HG03103 (cell line): ENCODE data around the gene SLC14A1.

Source experiments
- ATAC-seq: cut with Tn5 transposase; IDR thresholded peaks from one replicate; pipeline ENCODE4 v1.9.1; 2021; ENCODE audit warnings: low read depth; ENCODE audit not compliant: unreplicated experiment

The SLC14A1 gene

GRCh38 chr18:45723567-45724355 lies at the start of gene SLC14A1:
Gene SLC14A1 (plus strand): TSS chr18:45724181. CDS start chr18:45730321, 6,140 bp downstream.
- ATAC-seq: no peak

DNA sequence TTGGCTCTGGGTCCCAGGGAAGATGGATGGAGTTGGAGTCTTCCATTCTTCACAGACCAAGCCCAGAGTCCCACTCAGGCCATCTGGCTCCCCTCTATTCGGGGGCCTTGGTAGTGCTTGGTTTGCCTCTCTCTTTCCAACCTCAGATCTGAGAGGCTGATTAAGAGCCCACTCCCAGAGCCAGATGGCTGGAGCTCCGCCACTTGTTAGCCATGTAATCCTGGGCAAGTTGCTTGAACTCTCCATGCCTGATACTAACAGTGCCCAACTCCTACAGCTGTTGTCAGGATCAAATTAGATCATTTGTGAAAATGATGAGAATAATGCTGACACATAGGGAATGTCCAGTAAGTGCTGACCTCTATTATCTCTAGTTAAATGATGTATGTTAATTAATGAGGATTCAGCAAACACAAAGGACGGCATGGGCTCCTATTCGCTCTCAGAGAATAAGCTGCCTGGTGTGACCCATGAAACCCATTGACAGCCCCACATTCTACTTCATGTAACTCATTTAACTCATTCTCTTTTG lies 46.6 kb upstream of the SLC14A1 start:
- ATAC-seq: no peak

GRCh38 chr18:45678441-45678840 lies 45.5 kb upstream of the SLC14A1 start:
- ATAC-seq: no peak

DNA sequence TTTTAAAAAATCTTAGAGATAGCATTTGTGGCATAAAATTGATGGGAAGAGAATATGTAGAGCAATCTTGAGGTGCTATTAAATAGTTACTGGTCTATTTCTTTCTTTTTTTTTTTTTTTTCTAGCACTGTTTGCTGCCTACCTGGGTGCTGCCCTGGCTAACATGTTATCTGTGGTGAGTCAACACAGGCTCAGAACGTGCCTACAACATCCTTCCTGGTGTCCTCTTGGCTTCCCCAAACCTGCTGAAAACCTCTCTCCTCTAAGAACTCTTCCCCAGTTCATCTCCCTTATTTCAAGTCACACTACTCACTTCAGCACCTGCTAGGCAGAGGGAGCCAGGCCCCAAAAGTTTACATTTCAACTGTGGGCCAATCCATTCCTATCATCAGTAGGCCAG lies 45.1 kb upstream of the SLC14A1 start:
- ATAC-seq: no peak

DNA sequence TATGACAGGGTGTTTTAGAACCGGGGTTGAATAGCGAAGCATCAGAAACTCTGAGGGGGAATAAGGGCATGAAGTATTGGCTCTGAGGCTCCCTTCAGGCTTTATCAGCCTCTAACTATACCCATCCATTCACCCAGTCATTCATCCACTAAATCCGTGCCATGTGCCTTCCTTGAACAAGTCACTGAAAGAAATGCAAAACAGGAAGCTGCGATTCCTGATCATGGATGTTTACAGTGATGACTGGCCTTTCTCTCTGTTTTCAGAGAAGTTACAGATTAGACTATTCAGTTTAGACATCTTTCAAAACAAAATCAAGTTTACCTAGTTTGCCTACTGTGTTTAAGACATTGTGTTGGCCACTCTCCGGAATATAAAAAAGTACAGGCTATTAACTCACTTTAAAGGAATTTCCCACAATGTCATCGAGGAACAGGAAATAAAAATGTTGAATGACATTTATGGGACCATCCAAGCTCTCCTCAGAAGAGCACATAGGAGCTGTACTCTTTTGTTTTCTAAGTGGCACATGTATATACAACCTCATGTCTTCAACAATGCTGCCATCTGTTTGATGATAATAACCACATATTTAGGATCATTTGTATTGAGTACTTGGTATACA lies 43.8 kb upstream of the SLC14A1 start:
- ATAC-seq: no peak

GRCh38 chr18:45682181-45682580 lies 41.8 kb upstream of the SLC14A1 start:
- ATAC-seq: no peak

DNA sequence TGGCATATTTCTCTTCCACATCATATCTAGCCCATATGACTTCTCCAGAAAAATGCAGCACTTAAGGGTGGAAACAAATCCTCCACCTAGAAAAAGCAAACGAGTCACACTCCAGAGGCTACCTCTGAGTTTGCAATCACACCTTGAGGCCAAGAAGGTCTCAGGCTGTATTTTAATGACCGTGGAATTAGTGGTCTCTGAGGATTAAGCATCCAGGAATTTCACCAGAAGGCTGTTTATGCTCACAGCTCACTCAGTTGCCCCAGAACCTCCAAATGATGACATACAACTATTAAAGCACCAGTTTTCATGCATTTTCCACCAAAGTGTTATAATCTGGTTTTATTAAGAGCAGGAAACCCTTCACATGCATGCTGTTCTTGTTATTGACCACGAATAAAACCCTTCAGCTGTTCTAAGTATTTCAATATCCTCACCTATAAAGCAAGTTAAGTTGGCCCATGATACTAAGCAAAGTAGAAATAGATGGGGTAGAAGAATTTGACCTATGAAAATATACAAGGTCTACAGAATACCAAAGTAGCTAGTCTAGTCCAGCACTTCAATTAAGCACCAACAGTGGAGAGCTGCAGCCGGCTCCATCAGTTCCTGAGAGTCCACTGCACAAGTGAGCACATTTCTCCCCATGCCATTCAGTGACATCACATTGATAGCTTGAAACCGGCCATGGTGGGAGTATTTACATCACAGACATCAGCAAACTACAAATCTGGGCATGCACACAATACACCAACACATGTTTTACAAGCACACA lies 39.5 kb upstream of the SLC14A1 start:
- no peak for ATAC-seq

GRCh38 chr18:45686891-45687611 lies 36.9 kb upstream of the SLC14A1 start:
- ATAC-seq: peak; percentile 81

- peak; percentile 33 for ATAC-seq
These were observed 36.4 kb upstream of the SLC14A1 start for GRCh38 chr18:45687621-45688020.

DNA sequence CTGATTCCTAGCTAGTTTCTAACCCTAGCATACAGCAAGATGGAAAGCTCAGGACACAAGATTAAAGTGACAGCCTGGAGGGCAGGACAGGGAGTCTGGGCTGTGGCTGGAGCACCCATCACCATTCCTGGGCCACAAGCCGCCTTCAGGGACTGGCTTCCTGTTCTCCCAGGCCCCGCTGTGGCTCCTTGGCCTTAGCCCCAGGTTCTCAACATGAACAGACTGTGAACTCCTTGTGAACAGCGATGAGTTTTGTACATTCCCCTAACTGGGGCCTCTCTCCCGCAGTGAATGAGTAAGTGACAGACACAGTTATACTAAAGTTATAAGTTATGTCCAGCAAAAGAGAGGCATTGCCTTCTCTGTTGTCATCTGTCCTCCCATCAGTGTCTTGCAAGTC lies 35.9 kb upstream of the SLC14A1 start:
- ATAC-seq: no peak

DNA sequence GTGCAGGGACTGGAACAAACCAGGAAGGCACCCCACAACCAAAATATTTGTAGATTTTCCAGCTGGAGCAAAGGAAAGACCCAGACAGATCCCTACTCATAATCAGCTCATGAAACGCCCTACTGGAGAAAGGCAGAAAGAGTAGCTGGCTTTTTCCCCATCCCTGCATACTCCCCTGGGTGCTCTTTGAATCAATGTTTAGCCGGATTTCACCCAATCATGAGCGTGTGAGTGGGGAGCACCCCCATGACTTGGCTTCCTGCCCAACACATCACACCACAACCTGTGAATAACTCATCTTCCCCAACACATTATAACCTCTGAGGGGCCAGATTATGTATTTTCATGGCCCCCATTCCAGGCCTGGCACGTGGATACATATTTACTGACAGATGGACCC lies 35.1 kb upstream of the SLC14A1 start:
- ATAC-seq: no peak

DNA sequence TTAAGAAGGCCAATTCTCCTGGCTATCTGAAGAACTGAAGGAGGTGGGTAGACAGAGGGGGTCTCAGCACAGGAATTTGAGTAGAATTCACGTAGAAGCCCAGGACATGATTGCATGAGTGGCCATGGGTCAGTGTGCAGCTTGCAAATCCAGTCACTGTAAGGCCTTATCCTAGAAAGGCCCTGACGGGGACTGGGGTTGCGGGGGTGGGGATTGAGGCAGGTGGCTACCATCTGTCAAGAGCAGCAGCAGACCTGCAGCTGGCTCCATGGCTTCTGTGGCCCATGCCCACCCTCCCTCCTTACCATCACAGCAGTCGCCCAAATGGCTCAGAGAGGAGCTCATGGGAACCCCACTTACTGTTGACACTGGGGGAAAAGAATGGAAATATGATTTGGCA lies 34.6 kb upstream of the SLC14A1 start:
- no peak for ATAC-seq

- no peak for ATAC-seq
These were observed 32.8 kb upstream of the SLC14A1 start for GRCh38 chr18:45690975-45691815.

DNA sequence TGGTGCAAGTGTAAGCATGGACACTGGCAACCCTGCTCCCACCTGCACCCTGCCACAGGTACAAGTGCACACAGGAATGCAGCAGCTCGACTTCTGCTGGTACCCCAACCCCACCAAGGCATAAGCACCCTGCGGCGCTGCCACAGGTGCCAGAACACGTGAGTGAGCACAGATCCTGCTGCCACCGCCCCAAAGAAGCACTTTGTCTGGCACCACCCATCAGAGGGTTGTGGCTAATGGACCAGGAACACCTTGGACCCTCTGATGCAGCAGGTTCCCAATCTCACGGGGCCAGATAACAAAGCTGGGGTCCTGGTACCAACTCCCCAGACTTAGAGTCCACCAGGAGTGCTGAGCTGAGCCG lies 32.2 kb upstream of the SLC14A1 start:
- no peak for ATAC-seq

GRCh38 chr18:45702708-45703265 lies 21.2 kb upstream of the SLC14A1 start:
- no peak for ATAC-seq

GRCh38 chr18:45708831-45709230 lies 15.2 kb upstream of the SLC14A1 start:
- ATAC-seq: no peak

- no peak for ATAC-seq
These were observed 11.9 kb upstream of the SLC14A1 start for GRCh38 chr18:45712061-45712460.

DNA sequence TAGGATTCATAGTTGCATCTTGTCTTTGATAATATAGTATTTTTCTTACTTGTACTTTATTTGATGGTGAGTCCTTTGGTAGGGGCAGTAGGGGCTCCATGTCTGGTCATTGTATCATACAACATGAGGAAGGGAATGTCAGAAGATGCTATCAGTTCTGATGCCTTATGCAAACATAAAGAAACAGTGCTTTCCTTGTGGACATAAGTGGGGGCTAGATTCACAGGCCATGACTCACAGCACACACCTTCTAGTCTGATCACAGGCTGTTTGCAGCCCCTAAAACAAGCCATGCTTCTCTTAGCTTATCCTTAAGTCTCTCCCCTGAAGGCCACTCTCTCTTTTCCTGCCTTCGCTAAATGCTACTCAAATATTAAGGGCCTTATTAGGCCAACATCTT lies 10.7 kb upstream of the SLC14A1 start:
- ATAC-seq: no peak

DNA sequence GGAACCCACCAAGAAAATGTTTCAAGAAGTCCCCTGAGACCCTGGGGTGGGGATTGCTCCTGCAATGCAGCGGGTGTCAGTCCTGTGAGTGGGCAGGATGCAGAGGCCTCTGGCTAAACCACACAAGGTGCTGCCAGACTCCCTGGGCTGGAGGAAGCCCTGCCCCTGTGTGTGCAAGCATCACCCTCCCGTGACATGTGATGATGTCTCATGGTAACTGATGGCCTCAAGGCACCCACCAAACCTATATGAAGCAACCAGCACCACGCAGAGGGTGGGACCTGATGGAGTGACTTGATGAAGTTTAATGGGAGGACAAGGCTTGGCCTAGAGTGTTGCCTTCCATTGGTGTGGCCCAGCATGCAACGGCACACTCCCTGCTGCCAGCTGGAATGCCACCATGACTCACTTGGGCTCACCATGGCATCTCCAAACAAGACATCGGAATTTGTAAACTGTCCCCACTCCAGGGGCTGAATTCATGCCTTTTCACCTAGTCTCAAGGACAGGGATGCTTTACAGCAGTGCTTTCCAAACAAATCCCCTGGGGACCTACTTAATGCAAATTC lies 8.7 kb upstream of the SLC14A1 start:
- ATAC-seq: no peak
